WI38 (cell line): ENCODE data around the gene TMEM170A.
"Not testable (repeated sequence)": the region's sequence is repeated elsewhere in the genome, so short reads cannot be mapped to it uniquely, and the experiment has no call there.

Experiments used
- H3K4me3 ChIP-seq: 2 replicates; pipeline ENCODE4 v1.5.1; 2011; ENCODE audit warnings: low read depth, mild to moderate bottlenecking, control low read depth, low read length
- TF ChIP-seq, protein P1 (sequence below): IDR thresholded peaks from 2 replicates; pipeline ENCODE4 v1.5.1; 2012; ENCODE audit warnings: low read depth, mild to moderate bottlenecking, control low read depth, low read length

Gene TMEM170A

GRCh38 chr16:75457485-75458021, 6.9 kb downstream of the TMEM170A start:
- no peak overlapping the region for H3K4me3 ChIP-seq
- TF ChIP-seq, protein P1, sequence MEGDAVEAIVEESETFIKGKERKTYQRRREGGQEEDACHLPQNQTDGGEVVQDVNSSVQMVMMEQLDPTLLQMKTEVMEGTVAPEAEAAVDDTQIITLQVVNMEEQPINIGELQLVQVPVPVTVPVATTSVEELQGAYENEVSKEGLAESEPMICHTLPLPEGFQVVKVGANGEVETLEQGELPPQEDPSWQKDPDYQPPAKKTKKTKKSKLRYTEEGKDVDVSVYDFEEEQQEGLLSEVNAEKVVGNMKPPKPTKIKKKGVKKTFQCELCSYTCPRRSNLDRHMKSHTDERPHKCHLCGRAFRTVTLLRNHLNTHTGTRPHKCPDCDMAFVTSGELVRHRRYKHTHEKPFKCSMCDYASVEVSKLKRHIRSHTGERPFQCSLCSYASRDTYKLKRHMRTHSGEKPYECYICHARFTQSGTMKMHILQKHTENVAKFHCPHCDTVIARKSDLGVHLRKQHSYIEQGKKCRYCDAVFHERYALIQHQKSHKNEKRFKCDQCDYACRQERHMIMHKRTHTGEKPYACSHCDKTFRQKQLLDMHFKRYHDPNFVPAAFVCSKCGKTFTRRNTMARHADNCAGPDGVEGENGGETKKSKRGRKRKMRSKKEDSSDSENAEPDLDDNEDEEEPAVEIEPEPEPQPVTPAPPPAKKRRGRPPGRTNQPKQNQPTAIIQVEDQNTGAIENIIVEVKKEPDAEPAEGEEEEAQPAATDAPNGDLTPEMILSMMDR: no peak

DNA sequence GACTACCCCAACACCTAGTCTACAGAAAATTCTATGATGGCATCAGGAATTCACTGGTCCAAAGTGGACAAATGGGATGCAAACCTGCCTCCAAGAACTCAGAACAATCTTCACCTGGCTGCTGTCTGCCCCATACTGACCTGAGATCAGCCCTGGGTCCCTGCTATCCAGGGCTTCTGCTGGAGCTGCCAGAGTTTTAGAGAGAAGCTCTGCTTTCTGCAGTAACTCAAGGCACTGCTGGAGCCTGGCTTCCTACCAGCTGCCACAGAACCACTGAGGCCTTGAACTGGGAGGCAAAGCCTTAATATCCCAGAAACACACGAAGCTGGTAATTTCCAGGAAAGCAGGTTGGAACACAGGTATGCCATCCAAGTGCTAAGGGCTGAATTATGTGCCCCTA, 7.5 kb downstream of the TMEM170A start:
- TF ChIP-seq, protein P1: no peak
- H3K4me3 ChIP-seq: no peak overlapping the region

DNA sequence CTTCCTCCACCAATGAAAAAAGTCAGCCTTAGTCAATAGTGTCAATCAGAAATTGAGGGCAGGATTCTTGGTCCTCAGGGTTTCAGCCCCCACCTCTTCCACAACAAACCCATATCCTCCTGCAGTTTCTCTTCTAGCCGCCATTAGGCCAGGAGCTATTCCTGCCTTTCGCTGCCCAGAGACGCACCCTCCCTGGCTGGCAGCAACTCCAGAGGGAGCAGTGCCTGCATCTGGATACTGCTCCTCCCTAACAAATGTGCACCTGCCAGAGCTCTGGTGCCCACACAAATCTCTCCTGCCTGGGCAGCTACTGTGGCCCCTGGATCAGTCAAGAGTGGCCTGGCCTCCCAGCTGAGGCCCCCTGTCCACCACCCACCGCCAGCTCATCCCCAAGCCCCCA, 8.0 kb downstream of the TMEM170A start:
- H3K4me3 ChIP-seq: not testable (repeated sequence)

GRCh38 chr16:75455677-75456076, 8.8 kb downstream of the TMEM170A start:
- TF ChIP-seq, protein P1: no peak

DNA sequence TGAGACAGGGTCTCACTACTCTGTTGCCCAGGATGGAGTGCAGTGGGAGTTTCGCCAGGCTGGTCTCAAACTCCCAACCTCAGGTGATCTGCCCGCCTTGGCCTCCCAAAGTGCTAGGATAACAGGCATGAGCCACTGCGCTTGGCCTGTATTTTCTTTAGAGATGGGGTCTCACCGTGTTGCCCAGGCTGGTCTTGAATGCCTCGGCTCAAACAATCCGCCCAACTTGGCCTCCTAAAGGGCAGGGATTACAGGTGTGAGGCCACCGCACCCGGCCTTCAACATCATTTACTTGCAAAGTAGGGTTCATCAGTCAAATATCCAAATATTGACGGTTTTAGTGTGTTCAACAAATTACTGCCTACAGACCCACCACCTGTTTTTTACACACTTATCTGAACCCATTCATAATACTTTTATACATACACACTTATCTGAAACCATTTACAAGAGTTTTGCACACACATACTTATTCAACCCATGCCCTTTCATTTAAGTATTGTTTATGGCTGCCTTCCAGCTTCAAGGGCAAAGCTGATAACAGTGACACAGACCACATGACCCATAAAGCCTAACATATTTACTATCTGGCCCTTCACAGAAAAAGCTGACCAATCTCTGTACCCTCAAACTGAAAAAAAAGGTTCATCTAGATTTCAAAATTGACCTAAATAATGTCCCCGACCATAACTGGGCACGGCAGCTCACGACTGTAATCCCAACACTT, 11.9 kb downstream of the TMEM170A start:
- H3K4me3 ChIP-seq: no peak overlapping the region
- TF ChIP-seq, protein P1: no peak

More at GRCh38 chr16:75455677-75456076, 8.8 kb downstream of the TMEM170A start:
- no peak overlapping the region for H3K4me3 ChIP-seq

DNA sequence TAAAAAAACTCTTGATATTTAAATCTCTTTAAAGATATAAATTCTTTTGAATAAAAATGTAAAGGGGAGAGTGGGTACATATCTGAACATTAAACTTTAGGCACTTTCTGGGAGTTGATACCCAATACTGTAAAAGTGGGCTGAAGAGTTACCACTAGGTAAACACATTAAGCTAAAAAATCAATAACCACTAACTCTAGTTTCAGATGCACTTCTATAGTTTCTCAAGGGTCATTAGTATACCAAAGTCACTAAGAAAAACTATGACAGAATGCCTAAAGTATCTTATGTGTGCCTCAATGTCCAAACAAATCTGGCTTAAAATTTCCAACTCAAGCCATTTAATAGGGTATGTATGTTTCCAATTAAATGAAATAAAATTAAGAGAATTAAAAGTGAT, 18.1 kb downstream of the TMEM170A start:
- TF ChIP-seq, protein P1: no peak

GRCh38 chr16:75445298-75445697, 19.2 kb downstream of the TMEM170A start:
- TF ChIP-seq, protein P1: no peak
- H3K4me3 ChIP-seq: no peak overlapping the region

More for the DNA sequence above, 18.1 kb downstream of the TMEM170A start:
- H3K4me3 ChIP-seq: no peak overlapping the region

DNA sequence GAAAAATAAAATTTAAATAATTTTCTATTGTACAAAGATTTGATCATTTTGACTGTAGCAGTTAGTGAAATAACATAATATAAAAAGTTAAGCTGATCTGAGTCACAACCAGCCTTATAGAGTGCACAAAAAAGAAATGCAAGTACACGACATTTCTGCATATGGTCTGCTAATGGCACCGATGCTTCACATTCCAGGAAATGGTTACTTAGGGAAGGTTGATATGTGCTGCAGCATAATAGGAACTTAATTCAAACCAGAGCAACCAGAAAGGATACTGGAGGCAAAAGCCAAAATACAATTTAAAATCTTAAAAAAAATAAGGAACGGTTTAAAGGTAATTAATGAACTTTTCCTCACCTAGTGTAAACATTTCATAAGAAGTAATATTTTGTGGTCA, 21.2 kb downstream of the TMEM170A start:
- TF ChIP-seq, protein P1: no peak

More for the DNA sequence above, 21.2 kb downstream of the TMEM170A start:
- no peak overlapping the region for H3K4me3 ChIP-seq
